HG02588 (cell line): ENCODE results near the gene RSRP1.
"Not testable (repeated sequence)": the region's sequence is repeated elsewhere in the genome, so short reads cannot be mapped to it uniquely, and the experiment has no call there.

Source experiments
- ATAC-seq: cut with Tn5 transposase; IDR thresholded peaks from one replicate; pipeline ENCODE4 v1.9.1; 2021; ENCODE audit warnings: mild to moderate bottlenecking, moderate library complexity; ENCODE audit not compliant: unreplicated experiment

Gene RSRP1

GRCh38 chr1:25257196-25257595 lies 9.9 kb upstream of the RSRP1 start:
- no peak for ATAC-seq

GRCh38 chr1:25256578-25256965 lies 9.3 kb upstream of the RSRP1 start:
- no peak for ATAC-seq

DNA sequence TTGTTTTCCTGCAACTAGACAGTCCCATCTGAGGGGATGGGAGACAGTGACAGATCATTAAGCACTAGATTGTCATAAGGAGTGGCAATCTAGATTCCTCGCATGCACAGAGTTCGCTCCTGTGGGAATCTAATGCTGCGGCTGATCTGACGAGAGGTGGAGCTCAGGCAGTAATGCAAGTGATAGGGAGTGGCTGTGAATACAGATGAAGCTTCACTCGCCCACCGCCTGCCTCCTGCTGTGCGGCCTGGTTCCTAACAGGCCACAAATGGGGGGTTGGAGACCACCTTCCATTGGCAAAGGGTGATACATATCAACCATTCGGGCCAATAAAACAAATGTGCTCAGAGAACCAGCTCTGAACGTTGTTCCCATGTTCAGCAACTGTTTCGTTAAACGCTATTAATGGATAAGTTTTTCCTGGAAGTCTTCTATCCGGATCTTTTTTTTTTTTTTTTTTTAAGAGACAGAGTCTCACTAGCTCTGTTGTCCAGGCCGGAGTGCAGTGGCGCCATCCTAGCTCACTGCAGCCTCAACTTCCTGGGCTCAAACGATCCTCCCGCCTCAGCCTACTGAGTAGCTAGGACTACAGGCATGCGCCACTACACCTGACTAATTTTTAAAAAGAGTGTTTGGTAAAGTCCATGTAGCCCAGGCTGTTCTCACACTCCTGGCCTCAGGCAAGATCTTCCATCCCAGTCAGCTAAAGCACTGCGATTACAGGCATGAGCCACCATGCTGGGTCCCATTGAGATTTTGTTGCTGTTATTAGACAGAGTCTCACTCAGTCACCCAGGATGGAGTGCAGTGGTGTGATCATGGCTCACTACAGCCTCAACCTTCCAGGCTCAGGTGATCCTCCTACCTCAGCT lies 8.7 kb upstream of the RSRP1 start:
- no peak for ATAC-seq

- ATAC-seq = no peak
Measured at GRCh38 chr1:25253911-25254310, 6.7 kb upstream of the RSRP1 start.

GRCh38 chr1:25247829-25248754 lies 838 bp upstream of the RSRP1 start:
- ATAC-seq = no peak

DNA sequence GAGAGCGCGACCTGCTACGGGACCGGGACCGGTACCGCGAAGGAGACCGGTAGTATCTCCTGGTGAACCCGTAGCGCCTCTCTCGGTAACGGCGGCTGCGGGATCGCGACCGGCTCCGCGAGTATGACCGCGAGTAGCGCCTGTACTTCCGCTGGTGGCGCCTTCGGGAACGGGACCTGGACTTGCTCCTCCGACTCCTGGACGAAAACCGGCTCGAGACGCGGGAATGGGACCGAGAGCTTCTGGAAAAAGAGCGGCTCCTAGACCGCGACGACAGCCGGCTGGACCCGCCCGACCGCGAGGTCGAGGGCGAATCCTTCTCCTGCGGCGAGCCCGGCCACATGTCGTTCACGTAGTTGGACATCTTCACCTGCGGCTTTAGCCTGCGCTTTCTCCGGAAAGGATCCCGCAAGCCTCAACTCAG lies 642 bp downstream of the RSRP1 start:
- ATAC-seq = peak; percentile 3

GRCh38 chr1:25245809-25246599 lies 1.2 kb downstream of the RSRP1 start:
- ATAC-seq = no peak

- ATAC-seq = no peak
Measured at GRCh38 chr1:25245393-25245792, 1.9 kb downstream of the RSRP1 start.

DNA sequence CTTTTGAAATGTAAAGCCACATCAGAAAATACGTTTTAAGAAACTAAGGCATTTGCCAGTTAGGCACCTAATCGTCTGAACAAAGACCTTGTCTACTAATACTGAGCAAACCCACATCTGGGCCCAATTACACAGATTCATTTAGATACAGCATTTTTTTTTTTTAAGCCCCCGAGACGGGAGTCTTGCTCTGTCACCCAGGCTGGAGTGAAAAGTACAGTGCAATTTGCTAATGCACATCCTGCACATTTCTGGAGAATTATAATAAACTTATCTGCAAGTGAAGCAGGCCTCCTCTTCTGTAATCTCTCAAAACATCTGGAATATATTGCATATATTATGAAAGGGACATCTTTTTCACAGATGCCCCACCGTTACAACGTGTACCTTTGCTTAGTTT lies 3.3 kb downstream of the RSRP1 start:
- no peak for ATAC-seq

- ATAC-seq = peak; percentile 61
Measured at GRCh38 chr1:25239681-25240541, 7.3 kb downstream of the RSRP1 start.

DNA sequence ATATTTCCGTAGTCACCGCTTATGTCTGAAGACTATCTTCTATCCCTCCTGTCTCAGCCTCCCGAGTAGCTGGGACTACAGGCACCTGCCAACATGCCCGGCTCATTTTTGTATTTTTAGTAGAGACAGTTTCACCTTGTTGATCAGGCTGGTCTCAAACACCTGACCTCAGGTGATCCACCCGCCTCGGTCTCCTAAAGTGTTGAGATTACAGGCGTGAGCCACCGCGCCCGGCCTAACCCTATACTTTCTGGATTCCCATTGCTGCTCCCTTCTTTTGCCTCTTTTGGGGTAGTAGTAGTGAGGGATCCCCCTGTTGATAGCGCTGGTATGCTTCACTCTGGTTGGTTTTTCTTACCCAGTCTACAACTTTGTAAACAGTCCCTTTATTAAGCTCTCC lies 9.2 kb downstream of the RSRP1 start:
- ATAC-seq = no peak

- not testable (repeated sequence) for ATAC-seq
Measured at GRCh38 chr1:25236261-25236660, 11.0 kb downstream of the RSRP1 start.

GRCh38 chr1:25235411-25235810 lies 11.8 kb downstream of the RSRP1 start:
- not testable (repeated sequence) for ATAC-seq

- ATAC-seq = peak; percentile 65
Measured at GRCh38 chr1:25232866-25233784, 14.1 kb downstream of the RSRP1 start.

GRCh38 chr1:25232027-25232865 lies 15.0 kb downstream of the RSRP1 start, which contains the start of gene SYF2:
Gene SYF2, minus strand, starts transcription at chr1:25232502. Its CDS starts 35 bp downstream, at chr1:25232467.
- ATAC-seq = peak; percentile 74

DNA sequence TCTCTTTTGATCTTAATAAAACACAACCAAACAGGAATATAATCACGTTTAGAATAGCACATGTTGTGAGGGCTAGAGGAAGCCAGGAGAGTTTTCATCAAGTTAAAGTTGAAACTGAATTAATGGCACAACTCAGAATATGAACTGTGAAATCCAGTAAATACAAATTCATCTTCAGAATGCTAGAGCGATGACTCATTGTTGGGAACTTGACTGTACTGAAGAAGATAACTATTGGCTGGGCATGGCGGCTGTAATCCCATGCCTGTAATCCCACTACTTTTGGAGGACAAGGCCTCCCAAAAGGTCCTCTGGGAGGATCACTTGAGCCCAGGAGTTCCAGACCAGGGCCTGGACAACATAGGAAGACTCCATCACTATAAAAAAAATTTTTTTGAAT lies 23.8 kb downstream of the RSRP1 start:
- no peak for ATAC-seq

- ATAC-seq = no peak
Measured at GRCh38 chr1:25222606-25223005, 24.6 kb downstream of the RSRP1 start.

GRCh38 chr1:25220666-25221065 lies 26.6 kb downstream of the RSRP1 start:
- ATAC-seq = no peak
